ENCODE measurements around the gene SRGAP2C.
"Not testable (repeated sequence)": the region's sequence is repeated elsewhere in the genome, so short reads cannot be mapped to it uniquely, and the experiment has no call there.

DNA sequence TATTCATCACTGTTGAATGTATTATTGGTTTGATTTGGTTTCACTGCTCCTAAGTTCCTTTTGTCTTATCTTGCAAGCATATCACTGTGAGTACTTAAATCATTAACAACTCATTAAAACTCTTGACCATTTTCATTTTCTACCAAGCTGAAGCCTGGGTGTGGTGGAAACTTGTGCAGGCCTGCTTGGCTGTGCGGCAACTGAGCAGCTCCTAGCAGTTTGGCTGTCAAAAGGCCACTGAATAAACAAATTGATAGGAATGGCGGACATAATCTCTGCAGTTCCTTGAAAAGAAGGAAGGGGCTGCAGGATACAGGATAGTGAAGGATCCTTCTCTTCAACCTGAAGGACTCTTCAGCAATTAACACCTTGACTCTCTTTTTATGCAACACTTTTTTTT lies 26.0 kb downstream of the SRGAP2C start:
- TF ChIP-seq, protein P1, sequence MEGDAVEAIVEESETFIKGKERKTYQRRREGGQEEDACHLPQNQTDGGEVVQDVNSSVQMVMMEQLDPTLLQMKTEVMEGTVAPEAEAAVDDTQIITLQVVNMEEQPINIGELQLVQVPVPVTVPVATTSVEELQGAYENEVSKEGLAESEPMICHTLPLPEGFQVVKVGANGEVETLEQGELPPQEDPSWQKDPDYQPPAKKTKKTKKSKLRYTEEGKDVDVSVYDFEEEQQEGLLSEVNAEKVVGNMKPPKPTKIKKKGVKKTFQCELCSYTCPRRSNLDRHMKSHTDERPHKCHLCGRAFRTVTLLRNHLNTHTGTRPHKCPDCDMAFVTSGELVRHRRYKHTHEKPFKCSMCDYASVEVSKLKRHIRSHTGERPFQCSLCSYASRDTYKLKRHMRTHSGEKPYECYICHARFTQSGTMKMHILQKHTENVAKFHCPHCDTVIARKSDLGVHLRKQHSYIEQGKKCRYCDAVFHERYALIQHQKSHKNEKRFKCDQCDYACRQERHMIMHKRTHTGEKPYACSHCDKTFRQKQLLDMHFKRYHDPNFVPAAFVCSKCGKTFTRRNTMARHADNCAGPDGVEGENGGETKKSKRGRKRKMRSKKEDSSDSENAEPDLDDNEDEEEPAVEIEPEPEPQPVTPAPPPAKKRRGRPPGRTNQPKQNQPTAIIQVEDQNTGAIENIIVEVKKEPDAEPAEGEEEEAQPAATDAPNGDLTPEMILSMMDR (IDR thresholded peaks at IDR 0.05), result not testable (repeated sequence)
- TF ChIP-seq POLR2A (IDR thresholded peaks at IDR 0.05), result not testable (repeated sequence)
